Fibroblast of lung (primary cell): ENCODE measurements around the gene SECTM1. TPM values are rescaled to one million over a fixed set of nuclear protein-coding genes. Genes with fewer than 3 reads are reported as not detected.

Experiments
- DNase-seq, 2 donors: peaks; one replicate each; pipeline versions ENCODE4 v3.0.0 to v3.0.0-alpha.2; 2010; ENCODE audit warnings: low read depth in 2 of 2
- H2AFZ ChIP-seq: 2 replicates; pipeline ENCODE4 v1.5.1; 2012; ENCODE audit warnings: low read length, control low read depth, inconsistent platforms
- H3K27ac ChIP-seq: 2 replicates; pipeline ENCODE4 v1.5.1; 2011; ENCODE audit warnings: low read length, control low read depth; ENCODE audit not compliant: insufficient read depth
- H3K27me3 ChIP-seq: 2 replicates; pipeline ENCODE4 v1.5.1; 2011; ENCODE audit warnings: mild to moderate bottlenecking, low read length; ENCODE audit not compliant: control insufficient read depth, insufficient read depth
- H3K36me3 ChIP-seq: 2 replicates; pipeline ENCODE4 v1.5.1; 2011; ENCODE audit warnings: low read length; ENCODE audit not compliant: control insufficient read depth, insufficient read depth
- H3K4me1 ChIP-seq: 2 replicates; pipeline ENCODE4 v1.5.1; 2011; ENCODE audit warnings: low read length; ENCODE audit not compliant: control insufficient read depth, insufficient read depth; ENCODE audit errors: extremely low read depth
- H3K4me2 ChIP-seq: 2 replicates; pipeline ENCODE4 v1.5.1; 2011; ENCODE audit warnings: low read length, control low read depth; ENCODE audit not compliant: insufficient read depth; ENCODE audit errors: extremely low read depth
- H3K4me3 ChIP-seq, 4 experiments: fragments of 200-600 bp in 1 of 4; sonication (generic) in 1 of 4; replicated peaks in 1 of 4; 2 replicates each; pipeline ENCODE4 v1.5.1; 2011 to 2016; ENCODE audit warnings: low read length in 4 of 4, low read depth in 3 of 4, mild to moderate bottlenecking in 3 of 4, control low read depth in 2 of 4, inconsistent platforms in 1 of 4, mixed read lengths in 1 of 4; ENCODE audit not compliant: insufficient read depth in 1 of 4; ENCODE audit errors: control extremely low read depth in 1 of 4
- H3K79me2 ChIP-seq: 2 replicates; pipeline ENCODE4 v1.5.1; 2012; ENCODE audit warnings: mild to moderate bottlenecking, low read length, inconsistent platforms; ENCODE audit not compliant: control insufficient read depth, insufficient read depth
- H3K9ac ChIP-seq: 2 replicates; pipeline ENCODE4 v1.5.1; 2011; ENCODE audit warnings: mild to moderate bottlenecking, low read length, control low read depth; ENCODE audit not compliant: insufficient read depth
- H3K9me3 ChIP-seq: 2 replicates; pipeline ENCODE4 v1.5.1; 2012; ENCODE audit warnings: low read depth, low read length; ENCODE audit not compliant: control insufficient read depth, insufficient read depth
- H4K20me1 ChIP-seq: 2 replicates; pipeline ENCODE4 v1.5.1; 2011; ENCODE audit warnings: low read length; ENCODE audit not compliant: control insufficient read depth, insufficient read depth; ENCODE audit errors: extremely low read depth
- CTCF ChIP-seq, 2 donors: IDR thresholded peaks in 1 of 2; conservative IDR thresholded peaks in 1 of 2; 1 replicate in 1 of 2; 2 replicates in 1 of 2; pipeline ENCODE4 v1.5.1; 2011 to 2012; ENCODE audit warnings: low read length in 2 of 2, control low read depth in 1 of 2, inconsistent platforms in 1 of 2, low read depth in 1 of 2, mild to moderate bottlenecking in 1 of 2
- EZH2 ChIP-seq: IDR thresholded peaks from 2 replicates; pipeline ENCODE4 v1.5.1; 2012; ENCODE audit warnings: low read length, control low read depth, mild to moderate bottlenecking; ENCODE audit errors: missing control alignments
- polyA plus RNA-seq, 2 donors: library from polyadenylated mRNA; depleted of rRNA in 1 of 2; stranded (reverse) in 1 of 2; unstranded in 1 of 2; fragments of >200 nt; gene quantifications; 2 replicates each; pipeline ENCODE4 v1.2.1, GENCODE V29; 2011 to 2012; ENCODE audit warnings: missing spikeins in 1 of 2
- total RNA-seq: library from RNA; depleted of rRNA; stranded (reverse); fragments of >200 nt; gene quantifications from 2 replicates; pipeline ENCODE4 v1.2.1, GENCODE V29; 2014

SECTM1 gene
- total and polyA plus RNA-seq, 2 donors (not counting 1 experiment from before 2014, with no cell fraction given): 17.3 to 17.5 TPM

- no peak overlapping the region for H3K9ac ChIP-seq
- H3K27me3 ChIP-seq: no peaks in the 10 kb centered on the region
- DNase-seq: no peak
- no peaks in the 10 kb centered on the region for H3K79me2 ChIP-seq
- H4K20me1 ChIP-seq: no peaks in the 10 kb centered on the region
- H3K4me3 ChIP-seq: no peak overlapping the region
- H2AFZ ChIP-seq: no peak overlapping the region
- H3K4me1 ChIP-seq: no peaks in the 10 kb centered on the region
- no peak overlapping the region for H3K27ac ChIP-seq
- no peak overlapping the region for H3K4me2 ChIP-seq
- peaks cover 4% of the 10 kb centered on the region for H3K9me3 ChIP-seq
- no peak for TF ChIP-seq EZH2
- no peak for TF ChIP-seq CTCF (conservative IDR thresholded peaks at IDR 0.05 in 1 of 2, IDR thresholded peaks at IDR 0.05 in 1 of 2; ENCODE audit: low read depth in 1 of 2, low read length in 2 of 2)
- H3K36me3 ChIP-seq: no peaks in the 10 kb centered on the region
Measured at GRCh38 chr17:82321947-82322466, 11.6 kb downstream of the SECTM1 start.

GRCh38 chr17:82320956-82321927, 12.3 kb downstream of the SECTM1 start:
- H4K20me1 ChIP-seq: no peaks in the 10 kb centered on the region
- TF ChIP-seq CTCF (conservative IDR thresholded peaks at IDR 0.05 in 1 of 2, IDR thresholded peaks at IDR 0.05 in 1 of 2; ENCODE audit: low read depth in 1 of 2, low read length in 2 of 2) (peak; percentile 32 to 64), EZH2 (no peak)
- peaks cover 4% of the 10 kb centered on the region for H3K9me3 ChIP-seq
- H2AFZ ChIP-seq: no peak overlapping the region
- H3K4me1 ChIP-seq: no peaks in the 10 kb centered on the region
- DNase-seq: no peak
- no peak overlapping the region for H3K27ac ChIP-seq
- no peaks in the 10 kb centered on the region for H3K36me3 ChIP-seq
- H3K79me2 ChIP-seq: no peaks in the 10 kb centered on the region
- H3K4me2 ChIP-seq: peak overlapping the region; percentile 13
- H3K27me3 ChIP-seq: no peaks in the 10 kb centered on the region
- H3K4me3 ChIP-seq: no peak overlapping the region
- no peak overlapping the region for H3K9ac ChIP-seq

- TF ChIP-seq CTCF (conservative IDR thresholded peaks at IDR 0.05 in 1 of 2, IDR thresholded peaks at IDR 0.05 in 1 of 2; ENCODE audit: low read depth in 1 of 2, low read length in 2 of 2): no peak
- no peak for TF ChIP-seq EZH2
- Histone ChIP-seq H3K27ac (no peak overlapping the region), H4K20me1 (no peaks in the 10 kb centered on the region), H3K36me3 (no peaks in the 10 kb centered on the region), H2AFZ (no peak overlapping the region), H3K9ac (no peak overlapping the region), H3K79me2 (no peaks in the 10 kb centered on the region), H3K4me1 (no peaks in the 10 kb centered on the region), H3K4me2 (no peak overlapping the region), H3K27me3 (peaks cover 6% of the 10 kb centered on the region), H3K9me3 (peaks cover 4% of the 10 kb centered on the region), H3K4me3 (no peak overlapping the region)
- DNase-seq: no peak
Measured at GRCh38 chr17:82320140-82320840, 13.3 kb downstream of the SECTM1 start.
